OCI-LY3 (cell line): ENCODE results near the gene MOXD1.

Source experiments
- H2AFZ ChIP-seq: fragments of 200-600, 300-600 bp; shearing (Covaris generic); 2 replicates; pipeline ENCODE4 v1.6.0; 2014; ENCODE audit warnings: antibody characterized with exemption, low read depth, low read length
- H3K27ac ChIP-seq: fragments of 200-600, 300-600 bp; sonication (generic); 2 replicates; pipeline ENCODE4 v1.5.1; 2014; ENCODE audit warnings: mild to moderate bottlenecking, low read length, moderate library complexity, mixed read lengths
- H3K27me3 ChIP-seq: fragments of 200-600, 300-600 bp; sonication (generic); 2 replicates; pipeline ENCODE4 v1.6.1; 2014; ENCODE audit warnings: low read depth, low read length, mixed read lengths
- H3K36me3 ChIP-seq: fragments of 200-600, 300-600 bp; sonication (generic); replicated peaks from 2 replicates; pipeline ENCODE3; 2014; ENCODE audit warnings: low read depth, low read length, mixed read lengths
- H3K4me1 ChIP-seq: fragments of 300-600, 200-600 bp; sonication (generic); 2 replicates; pipeline ENCODE4 v1.6.1; 2014; ENCODE audit warnings: low read length, mixed read lengths
- H3K4me2 ChIP-seq: fragments of 200-600, 300-600 bp; sonication (generic); 2 replicates; pipeline ENCODE4 v1.6.1; 2014; ENCODE audit warnings: low read length, mixed read lengths
- H3K4me3 ChIP-seq: fragments of 300-600, 200-600 bp; sonication (generic); 2 replicates; pipeline ENCODE4 v1.5.1; 2014; ENCODE audit warnings: antibody characterized with exemption, mild to moderate bottlenecking, low read length, moderate library complexity
- H3K79me2 ChIP-seq: fragments of 300-600, 200-600 bp; shearing (Covaris generic); 2 replicates; pipeline ENCODE4 v1.6.1; 2014; ENCODE audit warnings: mild to moderate bottlenecking, low read length, mixed read lengths
- H3K9ac ChIP-seq: fragments of 300-600, 200-600 bp; shearing (Covaris generic); 2 replicates; pipeline ENCODE4 v1.6.0; 2014; ENCODE audit warnings: mild to moderate bottlenecking, low read length, moderate library complexity
- H3K9me3 ChIP-seq: fragments of 200-600, 300-600 bp; shearing (Covaris generic); 2 replicates; pipeline ENCODE4 v1.6.1; 2014; ENCODE audit warnings: low read length, mixed read lengths; ENCODE audit not compliant: insufficient read depth
- H4K20me1 ChIP-seq: fragments of 200-600, 300-600 bp; sonication (generic); 2 replicates; pipeline ENCODE4 v1.6.1; 2016; ENCODE audit warnings: low read length, mixed read lengths; ENCODE audit not compliant: insufficient read depth
- EZH2phosphoT487 ChIP-seq: fragments of 200-600 bp; shearing (Covaris generic); IDR thresholded peaks from 2 replicates; pipeline ENCODE4 v1.6.1; 2018; ENCODE audit warnings: antibody characterized with exemption, mixed run types, low read depth
- TF ChIP-seq, protein P1 (sequence below): fragments of 200-600, 300-600 bp; sonication (generic); IDR thresholded peaks from 2 replicates; pipeline ENCODE4 v1.5.1; 2014; ENCODE audit warnings: antibody characterized with exemption, low read length, low read depth

MOXD1 gene

DNA sequence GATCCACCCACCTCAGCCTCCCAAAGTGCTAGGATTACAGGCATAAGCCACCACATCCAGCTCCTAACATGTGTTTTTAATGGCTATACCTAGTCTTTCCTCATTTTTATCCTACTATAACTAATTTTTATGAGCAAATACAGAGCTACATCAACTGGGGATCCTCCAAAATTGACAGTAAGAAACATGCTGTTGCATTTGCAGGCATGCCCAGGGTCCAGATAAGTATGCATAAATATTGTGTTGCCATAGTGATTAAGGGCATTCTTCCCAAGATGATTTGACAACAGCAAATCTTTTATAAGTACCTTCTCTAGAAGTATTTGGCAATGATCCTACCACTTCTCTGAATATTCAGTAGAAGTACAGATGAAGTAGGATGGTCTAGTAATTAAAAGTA, 41.9 kb upstream of the MOXD1 start:
- Histone ChIP-seq H4K20me1 (no peaks in the 10 kb centered on the region), H3K4me3 (no peak overlapping the region), H3K9me3 (0 out of 2 replicates have a peak, but pooled peaks cover 5% of the 10 kb centered on the region), H3K9ac (no peak overlapping the region), H3K36me3 (peaks cover 20% of the 10 kb centered on the region), H3K79me2 (no peaks in the 10 kb centered on the region), H3K27ac (no peak overlapping the region), H3K4me2 (no peak overlapping the region), H3K27me3 (no peaks in the 10 kb centered on the region), H2AFZ (no peak overlapping the region), H3K4me1 (no peaks in the 10 kb centered on the region)
- no peak for TF ChIP-seq EZH2phosphoT487
- TF ChIP-seq, protein P1, sequence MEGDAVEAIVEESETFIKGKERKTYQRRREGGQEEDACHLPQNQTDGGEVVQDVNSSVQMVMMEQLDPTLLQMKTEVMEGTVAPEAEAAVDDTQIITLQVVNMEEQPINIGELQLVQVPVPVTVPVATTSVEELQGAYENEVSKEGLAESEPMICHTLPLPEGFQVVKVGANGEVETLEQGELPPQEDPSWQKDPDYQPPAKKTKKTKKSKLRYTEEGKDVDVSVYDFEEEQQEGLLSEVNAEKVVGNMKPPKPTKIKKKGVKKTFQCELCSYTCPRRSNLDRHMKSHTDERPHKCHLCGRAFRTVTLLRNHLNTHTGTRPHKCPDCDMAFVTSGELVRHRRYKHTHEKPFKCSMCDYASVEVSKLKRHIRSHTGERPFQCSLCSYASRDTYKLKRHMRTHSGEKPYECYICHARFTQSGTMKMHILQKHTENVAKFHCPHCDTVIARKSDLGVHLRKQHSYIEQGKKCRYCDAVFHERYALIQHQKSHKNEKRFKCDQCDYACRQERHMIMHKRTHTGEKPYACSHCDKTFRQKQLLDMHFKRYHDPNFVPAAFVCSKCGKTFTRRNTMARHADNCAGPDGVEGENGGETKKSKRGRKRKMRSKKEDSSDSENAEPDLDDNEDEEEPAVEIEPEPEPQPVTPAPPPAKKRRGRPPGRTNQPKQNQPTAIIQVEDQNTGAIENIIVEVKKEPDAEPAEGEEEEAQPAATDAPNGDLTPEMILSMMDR = no peak

DNA sequence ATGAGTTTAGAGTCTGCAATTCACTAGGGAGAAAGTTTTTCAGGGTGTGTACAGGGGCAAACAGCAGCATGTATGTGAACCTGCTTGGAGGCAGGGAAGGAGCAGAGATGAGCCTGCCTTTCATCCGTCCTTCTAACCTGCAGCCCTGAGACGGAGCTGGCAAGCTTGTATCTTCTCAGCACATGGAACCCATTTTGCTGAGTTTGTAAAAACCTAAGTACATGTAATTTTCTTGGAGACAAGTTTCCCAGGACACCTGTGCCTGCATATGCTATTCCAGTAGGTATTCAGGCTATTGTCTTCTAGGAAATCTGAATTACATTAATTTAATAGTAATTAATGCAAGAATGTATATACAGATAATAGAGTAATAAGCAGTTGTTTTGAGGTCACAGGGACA, 28.8 kb upstream of the MOXD1 start:
- H3K27ac ChIP-seq = no peak overlapping the region
- no peak overlapping the region for H2AFZ ChIP-seq
- no peaks in the 10 kb centered on the region for H3K9me3 ChIP-seq
- no peaks in the 10 kb centered on the region for H3K36me3 ChIP-seq
- no peak overlapping the region for H3K9ac ChIP-seq
- no peaks in the 10 kb centered on the region for H3K79me2 ChIP-seq
- no peak for TF ChIP-seq EZH2phosphoT487
- TF ChIP-seq, protein P1 = no peak
- no peak overlapping the region for H3K4me3 ChIP-seq
- H3K4me1 ChIP-seq = no peaks in the 10 kb centered on the region
- H3K4me2 ChIP-seq = no peak overlapping the region
- no peaks in the 10 kb centered on the region for H3K27me3 ChIP-seq
- no peaks in the 10 kb centered on the region for H4K20me1 ChIP-seq

GRCh38 chr6:132425176-132425575, 23.9 kb upstream of the MOXD1 start:
- Histone ChIP-seq H3K27me3 (no peaks in the 10 kb centered on the region), H3K79me2 (no peaks in the 10 kb centered on the region), H3K9ac (no peak overlapping the region), H3K4me3 (no peak overlapping the region), H3K4me2 (no peak overlapping the region), H3K9me3 (no peaks in the 10 kb centered on the region), H4K20me1 (no peaks in the 10 kb centered on the region), H3K4me1 (no peaks in the 10 kb centered on the region), H2AFZ (no peak overlapping the region), H3K36me3 (no peaks in the 10 kb centered on the region), H3K27ac (no peak overlapping the region)
- no peak for TF ChIP-seq EZH2phosphoT487
- TF ChIP-seq, protein P1 = no peak

GRCh38 chr6:132423839-132424238, 22.6 kb upstream of the MOXD1 start:
- Histone ChIP-seq H3K27ac (no peak overlapping the region), H3K4me1 (no peaks in the 10 kb centered on the region), H3K4me2 (no peak overlapping the region), H3K4me3 (no peak overlapping the region), H4K20me1 (no peaks in the 10 kb centered on the region), H3K79me2 (no peaks in the 10 kb centered on the region), H2AFZ (no peak overlapping the region), H3K9me3 (no peaks in the 10 kb centered on the region), H3K36me3 (no peaks in the 10 kb centered on the region), H3K9ac (no peak overlapping the region), H3K27me3 (no peaks in the 10 kb centered on the region)
- TF ChIP-seq EZH2phosphoT487 = no peak
- TF ChIP-seq, protein P1 = no peak
